Measurements from ENCODE around the gene FAHD1. TPM values are rescaled to one million over a fixed set of nuclear protein-coding genes. Genes with fewer than 3 reads are reported as not detected.
"Not testable (repeated sequence)": the region's sequence is repeated elsewhere in the genome, so short reads cannot be mapped to it uniquely, and the experiment has no call there.

Gene FAHD1
- total RNA-seq, 1 donor: 51.8 TPM

DNA sequence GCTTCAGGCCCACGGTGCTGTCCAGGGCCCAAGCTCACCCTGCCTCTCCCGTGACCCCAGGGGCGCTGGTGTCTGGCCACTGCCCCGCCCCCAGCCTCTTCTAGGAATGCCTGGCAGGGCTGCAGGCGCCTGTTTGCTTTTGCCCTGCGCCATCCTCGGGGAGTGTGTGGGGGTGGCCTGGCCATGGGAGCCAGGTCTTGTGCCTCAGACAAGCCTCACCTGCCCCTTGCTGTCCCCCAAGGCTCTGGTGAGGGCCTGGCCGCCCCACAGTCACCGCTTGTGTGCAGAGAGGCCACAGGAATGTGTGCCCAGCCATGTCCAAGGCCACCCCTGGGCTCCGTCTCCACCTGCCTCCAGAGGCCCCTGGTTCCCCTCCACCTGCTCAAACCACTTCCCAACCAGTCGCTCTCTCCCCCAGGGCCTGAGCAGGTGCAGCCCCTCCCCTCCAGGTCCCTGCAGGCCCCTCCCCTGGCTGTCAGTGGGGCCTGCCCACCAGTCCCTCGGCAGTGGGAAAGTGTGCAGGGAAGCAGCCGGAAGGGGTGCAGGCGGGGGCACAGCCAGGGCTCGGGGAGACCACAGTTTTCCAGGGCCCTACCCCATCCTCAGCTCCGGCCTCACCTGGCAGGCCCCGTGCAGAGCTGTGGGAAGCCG, 32.7 kb upstream of the FAHD1 start:
- no peak for DNase-seq (ENCODE audit: low read depth)
- TF ChIP-seq, protein P1, sequence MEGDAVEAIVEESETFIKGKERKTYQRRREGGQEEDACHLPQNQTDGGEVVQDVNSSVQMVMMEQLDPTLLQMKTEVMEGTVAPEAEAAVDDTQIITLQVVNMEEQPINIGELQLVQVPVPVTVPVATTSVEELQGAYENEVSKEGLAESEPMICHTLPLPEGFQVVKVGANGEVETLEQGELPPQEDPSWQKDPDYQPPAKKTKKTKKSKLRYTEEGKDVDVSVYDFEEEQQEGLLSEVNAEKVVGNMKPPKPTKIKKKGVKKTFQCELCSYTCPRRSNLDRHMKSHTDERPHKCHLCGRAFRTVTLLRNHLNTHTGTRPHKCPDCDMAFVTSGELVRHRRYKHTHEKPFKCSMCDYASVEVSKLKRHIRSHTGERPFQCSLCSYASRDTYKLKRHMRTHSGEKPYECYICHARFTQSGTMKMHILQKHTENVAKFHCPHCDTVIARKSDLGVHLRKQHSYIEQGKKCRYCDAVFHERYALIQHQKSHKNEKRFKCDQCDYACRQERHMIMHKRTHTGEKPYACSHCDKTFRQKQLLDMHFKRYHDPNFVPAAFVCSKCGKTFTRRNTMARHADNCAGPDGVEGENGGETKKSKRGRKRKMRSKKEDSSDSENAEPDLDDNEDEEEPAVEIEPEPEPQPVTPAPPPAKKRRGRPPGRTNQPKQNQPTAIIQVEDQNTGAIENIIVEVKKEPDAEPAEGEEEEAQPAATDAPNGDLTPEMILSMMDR (IDR thresholded peaks at IDR 0.05; ENCODE audit: insufficient read depth, low read depth, low read length): no peak
- H3K4me3 ChIP-seq (ENCODE audit: low read depth, low read length): no peak overlapping the region

DNA sequence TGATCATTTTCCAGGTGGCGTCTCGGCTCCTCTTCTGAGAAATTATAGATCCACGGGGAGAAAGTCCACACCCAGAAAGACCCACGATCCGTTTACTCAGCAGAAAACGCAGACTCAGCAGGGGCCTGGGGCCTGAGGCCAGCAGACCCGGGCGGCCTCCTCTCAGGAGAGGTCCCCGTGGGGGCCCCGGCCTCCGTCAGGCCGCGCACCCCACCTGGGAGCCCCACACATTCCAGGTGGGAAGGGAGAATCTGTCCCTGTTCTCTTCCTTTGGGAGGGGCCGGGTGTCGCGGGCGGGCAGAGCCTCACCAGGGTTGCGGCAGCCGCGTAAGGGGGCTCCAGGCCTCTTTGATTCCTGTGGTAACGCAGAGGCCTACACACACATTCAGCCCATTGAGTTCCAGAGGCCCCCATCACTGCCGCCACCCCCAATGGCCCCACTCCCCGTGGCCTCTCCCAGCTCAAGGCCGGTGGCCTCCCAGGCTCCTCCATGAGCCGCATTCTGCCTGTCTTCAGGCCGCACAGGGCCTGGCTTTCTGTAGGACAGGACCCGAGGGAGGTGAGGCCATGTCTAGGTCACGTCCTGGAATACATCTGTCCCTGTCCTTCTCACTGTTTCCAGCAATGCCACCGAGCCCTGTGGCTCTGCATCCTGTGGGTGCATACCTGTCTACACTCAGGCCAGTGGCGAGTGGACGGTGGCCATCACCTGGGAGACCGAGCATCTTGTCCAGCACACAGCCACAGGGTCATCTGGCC, 31.9 kb upstream of the FAHD1 start:
- no peak for DNase-seq (ENCODE audit: low read depth)

DNA sequence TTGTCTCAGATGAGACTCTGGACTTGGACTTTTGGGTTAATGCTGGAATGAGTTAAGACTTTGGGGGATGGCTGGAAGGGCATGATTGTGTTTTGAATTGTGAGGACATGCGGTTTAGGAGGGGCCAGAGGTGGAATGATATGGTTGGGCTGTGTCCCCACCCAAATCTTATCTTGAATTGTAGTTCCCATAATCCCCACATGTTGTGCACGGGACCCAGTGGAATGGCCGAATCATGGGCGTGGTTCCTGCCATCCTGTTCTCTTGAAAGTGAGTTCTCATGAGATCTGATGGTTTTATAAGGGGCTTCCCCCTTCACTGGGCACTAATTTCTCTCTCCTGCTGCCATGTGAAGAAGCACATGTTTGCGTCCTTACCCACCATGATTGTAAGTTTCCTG, 27.7 kb upstream of the FAHD1 start:
- not testable (repeated sequence) for DNase-seq (ENCODE audit: low read depth); H3K4me3 ChIP-seq (ENCODE audit: low read depth, low read length)

More for the DNA sequence above, 31.9 kb upstream of the FAHD1 start:
- H3K4me3 ChIP-seq (ENCODE audit: low read depth, low read length): no peak overlapping the region
- TF ChIP-seq, protein P1 (IDR thresholded peaks at IDR 0.05; ENCODE audit: insufficient read depth, low read depth, low read length): no peak

DNA sequence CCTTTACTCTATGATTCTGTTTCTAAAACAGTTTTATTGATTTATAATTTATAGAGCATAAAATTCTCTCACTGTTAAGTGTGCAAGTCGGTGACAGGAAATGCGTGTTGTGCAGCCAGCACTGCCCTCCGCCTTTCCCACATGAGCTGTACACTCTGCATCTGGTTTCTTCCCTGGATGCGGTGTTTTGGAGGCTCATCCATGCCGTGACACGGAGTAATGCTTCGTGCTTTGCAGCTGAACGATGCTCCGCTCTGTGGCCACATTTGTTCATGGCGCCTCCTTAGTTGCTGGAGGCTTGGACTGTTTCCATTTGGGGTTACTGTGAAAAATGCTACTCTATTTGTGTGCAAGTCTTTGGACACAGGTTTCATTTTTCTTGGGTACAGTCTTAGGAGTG, 26.3 kb upstream of the FAHD1 start:
- no peak overlapping the region for H3K4me3 ChIP-seq (ENCODE audit: low read depth, low read length)
- DNase-seq (ENCODE audit: low read depth): peak; percentile 7
- TF ChIP-seq, protein P1 (IDR thresholded peaks at IDR 0.05; ENCODE audit: insufficient read depth, low read depth, low read length): no peak

DNA sequence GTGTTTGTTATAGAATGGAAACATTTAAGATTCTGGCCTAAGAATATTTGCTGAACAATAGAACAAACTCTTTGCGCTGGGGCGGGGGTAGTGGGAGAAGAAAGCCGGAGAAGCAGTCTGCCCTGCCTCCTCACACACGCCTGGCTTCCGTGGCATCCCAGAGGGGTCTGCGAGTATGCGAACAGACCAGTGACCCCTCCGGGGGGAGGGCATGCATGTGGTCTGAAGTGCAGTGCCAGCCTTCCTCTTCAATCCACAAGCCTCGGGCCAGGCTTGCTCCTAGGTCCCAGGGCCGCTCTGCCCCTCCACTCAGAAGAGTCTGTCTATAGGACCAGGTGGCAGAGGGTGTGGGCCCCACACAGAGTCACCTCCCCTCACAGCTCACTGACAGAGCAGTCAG, 19.4 kb upstream of the FAHD1 start:
- no peak overlapping the region for H3K4me3 ChIP-seq (ENCODE audit: low read depth, low read length)
- TF ChIP-seq, protein P1 (IDR thresholded peaks at IDR 0.05; ENCODE audit: insufficient read depth, low read depth, low read length): no peak
- DNase-seq (ENCODE audit: low read depth): no peak

DNA sequence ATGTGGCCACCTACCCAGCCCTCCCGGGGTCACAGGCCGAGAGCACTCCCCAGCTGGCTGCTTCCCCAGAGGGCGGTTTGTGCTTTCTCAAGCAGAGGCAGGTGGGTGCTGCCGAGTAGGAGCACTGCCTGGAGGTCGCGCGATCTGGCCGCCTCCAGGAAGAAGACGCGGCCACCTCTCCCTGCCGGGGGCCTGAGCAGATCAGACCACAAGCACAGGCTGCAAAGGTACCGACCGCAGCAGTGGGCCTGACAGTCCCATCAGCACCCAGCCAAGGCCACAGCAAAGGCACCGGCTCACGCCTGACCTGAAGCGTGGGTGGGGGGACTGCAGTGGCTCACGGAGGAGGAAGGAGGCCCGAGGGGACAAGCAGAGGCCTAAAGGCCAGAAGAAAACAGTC, 18.3 kb upstream of the FAHD1 start:
- TF ChIP-seq, protein P1 (IDR thresholded peaks at IDR 0.05; ENCODE audit: insufficient read depth, low read depth, low read length): no peak
- no peak overlapping the region for H3K4me3 ChIP-seq (ENCODE audit: low read depth, low read length)
- no peak for DNase-seq (ENCODE audit: low read depth)

DNA sequence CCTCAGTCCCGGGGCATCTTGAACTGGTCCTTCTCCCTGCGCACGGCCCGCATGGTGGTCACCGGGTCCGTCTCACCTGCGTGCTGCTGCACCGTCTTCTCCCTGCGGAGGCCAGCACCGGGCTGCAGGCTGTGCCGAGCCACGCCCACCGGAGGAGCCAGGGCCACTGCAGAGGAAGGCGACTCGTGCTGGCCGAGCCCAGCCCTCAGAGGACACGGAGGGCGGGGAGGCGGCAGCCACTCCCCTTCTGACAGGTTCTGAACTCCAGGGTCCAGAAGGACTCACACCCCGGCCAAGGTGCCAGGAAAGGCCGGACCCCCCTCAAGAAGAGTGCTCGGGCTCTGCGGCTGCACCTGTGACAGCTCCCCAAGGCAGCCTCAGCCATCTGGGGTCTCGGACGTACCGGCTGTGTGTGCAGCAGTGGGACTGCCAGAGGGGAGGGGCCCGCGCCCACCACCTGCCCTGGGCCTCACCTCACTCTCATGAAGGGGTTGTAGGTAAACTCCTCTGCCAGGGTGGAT, 17.7 kb upstream of the FAHD1 start:
- no peak overlapping the region for H3K4me3 ChIP-seq (ENCODE audit: low read depth, low read length)
- no peak for DNase-seq (ENCODE audit: low read depth)

More for the DNA sequence above, 17.7 kb upstream of the FAHD1 start:
- TF ChIP-seq, protein P1 (IDR thresholded peaks at IDR 0.05; ENCODE audit: insufficient read depth, low read depth, low read length): no peak

Measured in fibroblast of villous mesenchyme (primary cell).